Stimulated activated CD8-positive, alpha-beta memory T cell treated with anti-CD3 and anti-CD28 coated beads, Interleukin-15, amount 100 ng/mL, for 1 hour (primary cell): ENCODE data around the gene CDH11.

ENCODE experiments used
- DNase-seq: peaks from one replicate; pipeline ENCODE4 v3.0.0-alpha.2; 2020; ENCODE audit warnings: low read depth

Gene CDH11

GRCh38 chr16:65069766-65070165, 52.1 kb downstream of the CDH11 start:
- DNase-seq, result no peak

GRCh38 chr16:65069065-65069464, 52.8 kb downstream of the CDH11 start:
- no peak for DNase-seq

GRCh38 chr16:65068151-65068740, 53.6 kb downstream of the CDH11 start:
- DNase-seq, result no peak

DNA sequence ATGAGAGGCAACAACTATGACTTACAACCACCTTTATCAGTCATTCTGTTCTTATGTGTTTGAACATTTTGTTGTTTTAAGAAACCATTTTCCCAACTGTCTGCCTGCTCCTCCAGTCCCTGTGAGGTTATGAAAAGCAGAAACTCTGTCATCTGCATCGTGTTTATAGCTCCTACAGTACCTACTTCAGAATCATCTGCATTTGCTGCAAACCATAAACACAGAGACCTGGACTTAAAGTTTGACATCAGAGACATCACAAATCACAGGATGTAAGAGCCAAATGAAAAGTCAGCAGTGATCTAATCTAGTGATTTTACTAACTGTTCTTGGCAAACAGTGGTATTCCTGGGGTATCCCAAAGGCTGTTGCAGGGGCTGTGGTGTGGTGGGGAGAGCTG, 55.2 kb downstream of the CDH11 start:
- DNase-seq, result no peak

DNA sequence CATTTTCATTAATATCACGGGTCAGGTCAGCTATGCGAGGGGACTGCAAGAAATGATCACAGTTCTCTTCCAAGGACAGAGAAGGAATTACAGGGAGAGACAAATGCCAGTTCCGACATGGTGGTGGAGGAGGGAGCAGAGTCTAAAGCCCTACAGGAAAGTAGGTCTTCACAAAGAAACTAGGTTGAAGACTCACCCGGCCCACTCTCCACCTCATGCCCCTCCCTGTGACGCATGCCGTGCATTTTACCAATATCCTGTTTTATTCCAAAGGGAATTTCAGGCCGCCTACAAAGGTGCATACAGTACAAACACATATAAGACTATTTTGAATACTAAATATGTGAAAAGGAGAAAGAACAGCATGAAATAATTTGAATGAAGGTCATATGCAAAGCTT, 56.8 kb downstream of the CDH11 start:
- no peak for DNase-seq

- DNase-seq, result no peak
These were observed 57.7 kb downstream of the CDH11 start for GRCh38 chr16:65064131-65064530.

DNA sequence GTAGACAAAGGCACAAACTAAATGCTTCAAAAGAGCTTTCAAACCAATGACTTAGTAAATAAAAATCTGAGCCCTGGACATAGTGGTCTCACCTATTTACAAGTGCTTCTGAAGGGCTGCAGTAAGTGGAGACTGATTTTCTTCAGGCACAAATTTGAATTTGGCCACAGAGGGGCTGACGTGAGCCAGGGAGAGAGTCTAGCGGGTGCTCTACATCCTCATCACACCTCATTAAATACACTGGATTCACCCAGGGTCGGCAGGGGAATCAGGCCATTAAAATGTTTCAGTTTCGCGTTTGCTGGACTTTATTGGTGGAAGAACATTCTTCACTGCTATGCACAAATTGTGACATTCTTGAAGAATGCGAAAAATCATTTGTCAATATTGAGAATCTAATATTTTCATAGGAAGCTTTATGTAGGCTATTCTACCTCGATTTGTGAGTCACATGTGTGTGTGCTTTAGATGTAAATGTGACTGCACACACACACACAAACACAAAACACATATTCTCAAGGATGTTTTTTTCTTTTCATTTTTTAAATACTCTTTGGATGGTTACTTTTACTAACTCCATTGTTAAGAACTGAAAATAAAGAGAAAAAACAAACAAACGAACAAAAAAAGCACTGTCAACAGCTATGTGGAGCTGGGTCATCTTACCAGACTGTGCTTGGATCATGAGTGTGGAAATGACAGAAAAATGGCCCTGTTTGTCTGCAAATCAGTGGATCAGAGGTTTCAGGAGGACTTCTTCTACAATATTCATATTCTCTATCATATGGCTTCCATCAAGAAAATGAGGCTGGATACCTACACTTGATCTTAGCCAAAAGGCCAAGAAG, 58.9 kb downstream of the CDH11 start:
- DNase-seq, result no peak

DNA sequence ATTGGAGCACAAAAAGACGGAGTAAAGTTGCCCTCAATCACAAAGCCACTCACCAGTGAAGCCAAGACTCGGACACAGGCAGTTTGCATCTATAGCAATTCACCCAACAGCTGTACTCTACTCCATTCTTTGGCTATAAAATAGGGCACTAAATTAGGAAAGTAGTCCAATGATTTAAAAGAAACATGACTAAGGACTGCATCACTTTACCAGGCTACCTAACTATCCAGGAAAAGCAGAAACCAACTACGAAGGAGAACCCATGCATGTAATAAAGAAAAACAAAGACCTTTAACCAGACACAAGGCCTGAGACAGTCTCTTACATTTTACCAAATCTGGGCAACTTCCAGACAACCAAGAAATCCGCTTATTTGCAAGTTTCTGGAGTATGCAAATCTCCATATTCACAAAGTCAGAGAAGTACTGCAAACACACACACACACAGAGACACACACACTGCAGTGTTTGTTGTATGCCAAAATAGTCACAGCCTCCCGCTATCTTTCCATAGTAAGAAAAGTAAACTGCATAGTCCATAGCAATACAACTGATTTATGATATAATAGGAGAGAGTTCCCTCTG, 59.8 kb downstream of the CDH11 start:
- no peak for DNase-seq

- no peak for DNase-seq
These were observed 60.6 kb downstream of the CDH11 start for GRCh38 chr16:65061263-65061662.

- no peak for DNase-seq
These were observed 62.4 kb downstream of the CDH11 start for GRCh38 chr16:65059406-65059980.

- no peak for DNase-seq
These were observed 64.7 kb downstream of the CDH11 start for GRCh38 chr16:65057184-65057583.

DNA sequence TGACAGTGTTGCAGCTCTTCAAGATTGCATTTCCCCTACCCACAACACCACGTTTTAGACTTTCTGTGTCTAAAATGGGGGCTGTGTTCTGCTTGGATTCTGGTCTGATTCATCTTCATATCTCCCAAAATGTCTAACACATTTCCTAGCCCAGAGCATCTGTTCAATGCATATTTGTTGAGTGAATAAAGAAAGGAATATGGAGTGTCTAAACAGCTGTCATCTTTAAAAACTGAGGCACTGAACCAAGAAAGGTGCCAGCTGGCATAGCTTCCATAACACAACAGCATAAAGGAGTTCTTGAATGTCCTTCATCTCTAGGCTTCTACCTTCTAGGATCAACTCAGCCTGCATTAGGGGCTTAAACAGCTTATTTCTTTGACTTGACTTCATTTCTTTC, 67.4 kb downstream of the CDH11 start:
- no peak for DNase-seq

- DNase-seq, result no peak
These were observed 72.2 kb downstream of the CDH11 start for GRCh38 chr16:65049679-65050078.

DNA sequence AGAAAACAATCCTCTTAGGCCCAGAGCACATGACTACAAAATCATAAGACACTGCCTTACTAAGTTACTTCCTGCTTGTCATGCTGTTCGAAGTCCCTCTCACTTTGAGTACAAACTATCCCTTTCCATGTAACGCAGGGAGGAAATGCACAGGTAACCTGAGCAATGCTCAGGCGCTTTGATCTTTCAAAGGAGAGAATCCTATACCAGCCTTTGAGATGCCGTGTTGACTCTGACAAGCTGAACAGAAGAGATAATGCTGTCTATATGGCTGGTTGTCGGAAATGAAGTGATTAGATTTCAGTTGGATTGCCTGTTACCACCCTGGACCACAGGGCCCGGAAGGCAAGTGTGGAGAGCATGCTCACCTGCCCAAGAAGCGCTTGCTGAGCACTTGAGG, 75.9 kb downstream of the CDH11 start:
- no peak for DNase-seq

- no peak for DNase-seq
These were observed 77.0 kb downstream of the CDH11 start for GRCh38 chr16:65044873-65045272.

DNA sequence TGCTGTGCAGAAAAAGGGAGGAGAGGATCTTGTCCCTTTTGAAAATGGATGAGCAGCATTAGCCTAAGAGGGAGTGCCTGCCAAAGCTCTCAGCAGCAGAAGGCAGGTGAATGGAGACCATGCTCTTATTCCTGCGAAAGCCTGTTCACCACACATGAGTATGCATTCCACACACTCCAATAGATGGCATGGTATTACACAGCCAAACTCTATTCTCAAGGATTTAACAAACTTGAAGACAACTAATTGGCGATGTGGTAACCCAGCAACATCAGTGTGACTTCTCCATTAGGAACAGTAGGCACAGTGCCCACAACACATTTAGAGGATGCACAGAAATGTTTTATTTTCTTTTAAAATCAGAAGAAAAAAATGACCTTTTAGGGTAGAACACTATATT, 77.8 kb downstream of the CDH11 start:
- DNase-seq, result no peak

GRCh38 chr16:65042438-65043365, 79.2 kb downstream of the CDH11 start:
- no peak for DNase-seq

DNA sequence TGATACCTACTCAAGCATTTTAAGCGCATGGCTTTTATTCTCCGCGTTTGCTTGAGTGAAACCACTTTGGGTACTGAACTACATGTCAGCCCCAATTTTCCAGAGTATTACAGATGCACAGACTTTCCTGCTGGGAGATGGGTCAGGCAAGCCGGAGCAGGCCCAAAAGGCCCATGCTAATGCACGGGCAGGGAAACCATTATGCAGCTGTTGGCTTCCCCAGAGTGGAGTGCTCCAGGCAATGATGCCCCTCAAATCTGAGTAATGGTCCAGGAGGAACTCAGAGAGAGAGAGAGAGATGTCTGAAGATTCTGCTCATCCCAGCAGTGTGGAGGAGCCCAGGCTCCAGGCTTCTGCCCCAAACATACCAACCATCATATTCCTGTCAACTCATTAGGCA, 80.2 kb downstream of the CDH11 start:
- no peak for DNase-seq

DNA sequence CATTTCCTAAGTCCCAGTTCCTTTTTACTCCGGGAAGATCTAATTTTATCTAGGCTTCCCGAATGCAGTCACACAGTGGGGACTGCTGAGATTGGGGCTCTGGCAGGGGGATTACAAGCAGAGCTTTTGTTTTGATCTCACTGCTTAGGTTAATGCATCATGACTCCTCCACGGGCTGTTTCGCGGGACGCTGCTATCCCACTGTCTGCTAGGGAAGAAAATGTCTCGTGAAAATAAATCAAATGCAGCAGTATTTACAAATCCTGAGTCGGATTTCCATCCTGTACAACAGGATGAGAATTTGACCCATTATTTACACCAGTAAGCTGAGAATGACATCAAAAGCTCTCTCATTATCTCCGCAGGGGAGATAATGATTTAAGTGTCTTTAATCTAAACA, 83.8 kb downstream of the CDH11 start:
- no peak for DNase-seq

DNA sequence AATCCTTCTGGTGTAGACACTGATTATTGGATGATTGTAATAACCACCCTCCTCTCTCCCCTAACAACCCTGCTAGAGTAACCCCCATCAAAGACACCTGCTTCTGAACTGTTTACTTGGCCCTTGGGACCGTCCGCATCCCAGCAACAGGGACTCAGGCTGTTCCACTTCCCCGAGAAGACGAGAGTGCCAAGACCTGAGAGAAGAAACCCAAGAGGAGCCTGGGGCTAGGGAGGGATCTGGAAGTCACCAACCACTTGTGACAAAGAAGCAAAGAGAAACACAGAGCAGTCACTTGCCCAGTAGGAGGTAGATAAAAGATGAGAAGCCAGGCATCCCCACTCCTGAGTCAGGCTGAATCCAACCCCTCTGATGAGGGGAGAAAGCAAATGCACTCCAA, 84.3 kb downstream of the CDH11 start:
- no peak for DNase-seq

DNA sequence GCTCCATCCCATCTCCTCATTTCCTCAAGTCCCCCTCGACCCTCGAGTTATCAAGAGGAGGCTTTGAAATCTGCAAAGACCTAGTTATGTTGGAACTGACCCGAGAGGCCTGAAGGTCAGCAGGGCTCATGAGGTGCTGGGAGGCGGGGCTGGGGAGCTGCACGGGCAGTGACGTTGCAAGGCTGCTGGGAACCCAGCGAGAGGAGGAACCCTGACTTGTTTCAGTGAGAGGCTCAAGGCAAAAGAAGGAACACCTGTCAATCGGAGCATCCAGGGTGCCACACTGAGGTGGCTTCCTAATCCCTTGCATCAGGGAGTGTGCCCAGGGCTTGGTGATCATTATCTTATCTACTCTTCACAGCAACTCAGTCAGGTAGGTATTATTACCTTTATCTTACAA, 86.9 kb downstream of the CDH11 start:
- no peak for DNase-seq

DNA sequence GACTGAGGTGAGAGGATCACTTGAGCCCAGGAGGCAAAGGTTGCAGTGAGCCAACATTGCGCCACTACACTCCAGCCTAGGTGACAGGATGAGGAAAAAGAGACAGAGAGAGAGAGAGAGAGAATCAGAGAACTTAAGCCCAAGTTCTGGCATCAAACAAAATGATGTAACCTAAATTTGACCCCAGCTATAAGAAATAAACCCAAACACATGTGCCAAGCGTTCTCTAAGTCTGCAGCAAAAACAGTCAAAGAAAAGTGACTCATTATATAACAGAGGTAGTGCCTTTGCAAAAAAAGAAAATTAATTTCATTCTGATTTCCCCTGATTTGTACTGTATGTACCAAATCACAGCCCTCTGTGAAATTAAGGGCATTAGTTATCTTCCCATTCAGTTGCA, 89.5 kb downstream of the CDH11 start:
- no peak for DNase-seq
